Ovary (tissue), 9 donors: ENCODE results near the gene MFSD6L. TPM values are rescaled to one million over a fixed set of nuclear protein-coding genes. Genes with fewer than 3 reads are reported as not detected.

Experiments
- DNase-seq, 5 donors: peaks; one replicate each; pipeline ENCODE4 v3.0.0-alpha.2; 2019 to 2020
- H3K27ac ChIP-seq, 2 donors: fragments of 200-600 bp; one replicate each; pipeline versions ENCODE4 v1.5.1 to v1.8.0; 2019 to 2022
- H3K27me3 ChIP-seq: fragments of 200-600 bp; one replicate; pipeline ENCODE4 v1.8.0; 2022
- H3K36me3 ChIP-seq: fragments of 200-600 bp; sonication (generic); one replicate; pipeline ENCODE4 v1.5.1; 2019
- H3K4me1 ChIP-seq: one replicate; pipeline ENCODE4 v1.8.1; 2013; ENCODE audit warnings: mild to moderate bottlenecking, moderate library complexity; ENCODE audit not compliant: insufficient read depth
- H3K4me3 ChIP-seq: fragments of 200-600 bp; sonication (generic); one replicate; pipeline ENCODE4 v1.5.1; 2017
- H3K9me3 ChIP-seq, 2 donors: fragments of 200-600 bp in 1 of 2; sonication (generic) in 1 of 2; one replicate each; pipeline versions ENCODE4 v1.5.1 to v1.8.1; 2013 to 2019; ENCODE audit warnings: mild to moderate bottlenecking in 1 of 2, moderate library complexity in 1 of 2
- CTCF ChIP-seq, 3 donors: fragments of 450-650 bp in 2 of 3; fragments of 200-600 bp in 1 of 3; IDR thresholded peaks; one replicate each; pipeline versions ENCODE4 v1.5.1 to v1.8.0; 2016 to 2022; ENCODE audit warnings: antibody characterized with exemption in 3 of 3, mild to moderate bottlenecking in 1 of 3
- EP300 ChIP-seq: sonication (generic); formaldehyde crosslinking; IDR thresholded peaks from one replicate; pipeline ENCODE4 v1.6.1; 2017; ENCODE audit warnings: antibody characterized with exemption
- POLR2A ChIP-seq: fragments of 450-650 bp; IDR thresholded peaks from one replicate; pipeline ENCODE4 v1.6.1; 2017; ENCODE audit warnings: antibody characterized with exemption, mild to moderate bottlenecking, moderate library complexity
- WGBS, 3 donors: extraction: QIAGEN DNeasy Blood & Tissue Kit in 1 of 3; methylation state at CpG; one replicate each; pipeline versions ENCODE4 v1.1.5 to v1.1.7; 2013 to 2017; 5-methylcytosine and 5-hydroxymethylcytosine counted together
- intact Hi-C, 4 donors: fragments of 100-400 bp; cut with DNase I; formaldehyde crosslinking; loops; one replicate each; pipeline versions ENCODE4 v1.11.0 to v1.15.1; 2022 to 2023
- polyA plus RNA-seq, 2 donors: library from polyadenylated mRNA; stranded (reverse); fragments of 200-250 nt in 1 of 2; fragments of 350-450 nt in 1 of 2; fragmentation: Illumina TruSeq in 1 of 2; extraction: RNeasy Lipid Tissue Mini Kit (QIAGEN cat#74804) in 1 of 2; gene quantifications; one replicate each; pipeline ENCODE4 v1.2.3, GENCODE V29; 2013 to 2014
- total RNA-seq, 7 donors: library from RNA; depleted of rRNA in 2 of 7; stranded (reverse); fragments of >200 nt in 2 of 7; fragmentation: NEBNext Ultra II Directional in 3 of 7; extraction: Animal tissue kit (Norgen Biotek cat#: 25700) in 3 of 7; gene quantifications; one replicate each; pipeline versions ENCODE4 v1.1.0 to v1.2.4, GENCODE V29; 2016 to 2023
- donor health status: DM: no; HTN: no; CAD: no; lungs with moderate emphysema.
- donor health status: DM: no; HTN: no; CAD: no.
- donor health status: Bipolar disorder and iron deficiency.
- donor health status: DM: yes; HTN: yes; CAD: no.
- donor health status: DM: no; HTN: no; CAD: no.
- donor health status: DM: yes; HTN: yes; CAD: no.

MFSD6L gene
- total and polyA plus RNA-seq, 9 donors, result 0.13 to 2.2 (median 0.48) TPM; not detected in 4

- WGBS, 3 donors, result 68 to 73% (median 71%) methylated on average over 19 of the region's 19 CpGs
- DNase-seq, result no peak
- no peaks in the 10 kb centered on the region for H3K36me3 ChIP-seq
- TF ChIP-seq EP300, result no peak
- TF ChIP-seq CTCF (IDR thresholded peaks at IDR 0.05), result no peak
- no peak for TF ChIP-seq POLR2A
- H3K4me1 ChIP-seq, result no peaks in the 10 kb centered on the region
- no peak overlapping the region for H3K4me3 ChIP-seq
- H3K27ac ChIP-seq, result no peak overlapping the region
- intact Hi-C loops, result no loop called here
- no peaks in the 10 kb centered on the region for H3K9me3 ChIP-seq
- no peaks in the 10 kb centered on the region for H3K27me3 ChIP-seq
These were observed 4.6 kb upstream of the MFSD6L start for GRCh38 chr17:8803531-8804420.

GRCh38 chr17:8801135-8801840 lies 2.1 kb upstream of the MFSD6L start:
- intact Hi-C loops, result no loop called here
- no peaks in the 10 kb centered on the region for H3K9me3 ChIP-seq
- no peak overlapping the region for H3K27ac ChIP-seq
- no peaks in the 10 kb centered on the region for H3K36me3 ChIP-seq
- TF ChIP-seq EP300 (no peak), POLR2A (no peak), CTCF (IDR thresholded peaks at IDR 0.05) (no peak)
- 83 to 89% (median 85%) methylated on average over 6 of the region's 6 CpGs for WGBS, 3 donors
- DNase-seq, result no peak
- no peak overlapping the region for H3K4me3 ChIP-seq
- no peaks in the 10 kb centered on the region for H3K27me3 ChIP-seq
- H3K4me1 ChIP-seq, result no peaks in the 10 kb centered on the region

- Histone ChIP-seq H3K4me3 (no peak overlapping the region), H3K27me3 (no peaks in the 10 kb centered on the region), H3K9me3 (no peaks in the 10 kb centered on the region), H3K27ac (no peak overlapping the region), H3K36me3 (no peaks in the 10 kb centered on the region), H3K4me1 (no peaks in the 10 kb centered on the region)
- intact Hi-C loops, result no loop called here
- 74 to 82% (median 77%) methylated on average over 2 of the region's 2 CpGs for WGBS, 3 donors
- no peak for DNase-seq
- TF ChIP-seq CTCF (IDR thresholded peaks at IDR 0.05) (no peak), EP300 (no peak), POLR2A (no peak)
These were observed 1.5 kb upstream of the MFSD6L start for GRCh38 chr17:8800656-8801055.

GRCh38 chr17:8799570-8800212 lies 526 bp upstream of the MFSD6L start:
- DNase-seq, result no peak
- Histone ChIP-seq H3K27ac (no peak overlapping the region), H3K4me3 (no peak overlapping the region), H3K4me1 (no peaks in the 10 kb centered on the region), H3K36me3 (no peaks in the 10 kb centered on the region), H3K27me3 (no peaks in the 10 kb centered on the region), H3K9me3 (no peaks in the 10 kb centered on the region)
- TF ChIP-seq CTCF (IDR thresholded peaks at IDR 0.05) (no peak), POLR2A (no peak), EP300 (no peak)
- WGBS, 3 donors, result 38 to 47% (median 40%) methylated on average over 14 to 15 of the region's 15 CpGs
- intact Hi-C loops, result no loop called here
